Activated CD8-positive, alpha-beta memory T cell treated with anti-CD3 and anti-CD28 coated beads, Interleukin-2, amount 50 U/mL, for 24 hours (primary cell): ENCODE measurements around the gene LIPT2.
"Not testable (repeated sequence)": the region's sequence is repeated elsewhere in the genome, so short reads cannot be mapped to it uniquely, and the experiment has no call there.

Experiments used
- DNase-seq: peaks from one replicate; pipeline ENCODE4 v3.0.0-alpha.2; 2020; ENCODE audit errors: extremely low read depth

The LIPT2 gene

GRCh38 chr11:74492974-74493790, at the start of gene LIPT2:
LIPT2 (minus strand) TSS chr11:74493724; CDS start chr11:74493703, 21 bp downstream.
- DNase-seq, result peak; percentile 91

- no peak for DNase-seq
These were observed 47.9 kb upstream of the LIPT2 start for GRCh38 chr11:74541466-74541865.

- DNase-seq, result no peak
These were observed 46.7 kb upstream of the LIPT2 start for GRCh38 chr11:74540270-74540669.

- no peak for DNase-seq
These were observed 45.2 kb upstream of the LIPT2 start for GRCh38 chr11:74538680-74539079.

GRCh38 chr11:74535371-74536160, 42.0 kb upstream of the LIPT2 start:
- no peak for DNase-seq

GRCh38 chr11:74534946-74535275, 41.4 kb upstream of the LIPT2 start:
- not testable (repeated sequence) for DNase-seq

- DNase-seq, result no peak
These were observed 40.9 kb upstream of the LIPT2 start for GRCh38 chr11:74534216-74534945.

- DNase-seq, result no peak
These were observed 39.9 kb upstream of the LIPT2 start for GRCh38 chr11:74533421-74533820.

- no peak for DNase-seq
These were observed 39.1 kb upstream of the LIPT2 start for GRCh38 chr11:74532501-74533246.

GRCh38 chr11:74524978-74525377, 31.5 kb upstream of the LIPT2 start:
- no peak for DNase-seq

GRCh38 chr11:74524501-74524900, 31.0 kb upstream of the LIPT2 start:
- DNase-seq, result no peak

- DNase-seq, result no peak
These were observed 29.3 kb upstream of the LIPT2 start for GRCh38 chr11:74522776-74523175.

- no peak for DNase-seq
These were observed 28.2 kb upstream of the LIPT2 start for GRCh38 chr11:74521666-74522252.

GRCh38 chr11:74520927-74521665, 27.6 kb upstream of the LIPT2 start:
- no peak for DNase-seq

GRCh38 chr11:74520316-74520715, 26.8 kb upstream of the LIPT2 start:
- DNase-seq, result no peak

GRCh38 chr11:74519710-74520109, 26.2 kb upstream of the LIPT2 start:
- no peak for DNase-seq

- not testable (repeated sequence) for DNase-seq
These were observed 24.1 kb upstream of the LIPT2 start for GRCh38 chr11:74517592-74517991.

GRCh38 chr11:74507582-74507981, 14.1 kb upstream of the LIPT2 start:
- DNase-seq, result no peak

GRCh38 chr11:74506823-74507222, 13.3 kb upstream of the LIPT2 start:
- no peak for DNase-seq

GRCh38 chr11:74505911-74506310, 12.4 kb upstream of the LIPT2 start:
- DNase-seq, result no peak
